OCI-LY7 (cell line): ENCODE data around the gene ATG2A. TPM values are rescaled to one million over a fixed set of nuclear protein-coding genes. Genes with fewer than 3 reads are reported as not detected.
A peak's percentile ranks its signal among the peaks of the same experiment; 100 is the strongest.

ENCODE experiments used
- BruUV-seq: library from RNA; stranded (reverse); fragments of 400-500 nt; replicated peaks from 2 replicates; lab custom pipeline; 2021; lab: Mats Ljungman, UMichigan
- CTCF ChIA-PET: fragments of 300-600 bp; sonication (Branson Sonifier 250); formaldehyde crosslinking; loops from one replicate; lab custom pipeline; 2022; ENCODE audit warnings: antibody characterized with exemption; ENCODE audit not compliant: unreplicated experiment; lab: Charles Lee
- POLR2A ChIA-PET: fragments of 300-600 bp; sonication (Branson Sonifier 250); formaldehyde crosslinking; loops from one replicate; lab custom pipeline; 2022; ENCODE audit warnings: antibody characterized with exemption; lab: Charles Lee
- DNase-seq: peaks from one replicate; pipeline ENCODE4 v3.0.0-alpha.2; 2015; ENCODE audit warnings: low spot score
- H2AFZ ChIP-seq: fragments of 200-600 bp; sonication (generic), shearing (Covaris generic); 2 replicates; pipeline ENCODE4 v1.6.1; 2014; ENCODE audit warnings: mild to moderate bottlenecking, antibody characterized with exemption, low read length, moderate library complexity
- H3K27ac ChIP-seq: fragments of 200-600 bp; sonication (generic); 2 replicates; pipeline ENCODE4 v1.5.1; 2014; ENCODE audit warnings: mixed run types, low read depth, mild to moderate bottlenecking, moderate library complexity, low read length, inconsistent platforms; ENCODE audit not compliant: poor library complexity, severe bottlenecking
- H3K36me3 ChIP-seq: fragments of 200-600 bp; sonication (generic); 2 replicates; pipeline ENCODE4 v1.6.1; 2014; ENCODE audit warnings: mild to moderate bottlenecking, antibody characterized with exemption, low read length, moderate library complexity, mixed read lengths; ENCODE audit not compliant: insufficient read depth
- H3K4me1 ChIP-seq: fragments of 200-600 bp; sonication (generic); 2 replicates; pipeline ENCODE4 v1.5.1; 2014; ENCODE audit warnings: mild to moderate bottlenecking, low read length; ENCODE audit not compliant: insufficient read depth, poor library complexity, severe bottlenecking
- H3K4me2 ChIP-seq: fragments of 200-600 bp; sonication (generic); 2 replicates; pipeline ENCODE4 v1.6.1; 2014; ENCODE audit warnings: mild to moderate bottlenecking, low read length
- H3K4me3 ChIP-seq: fragments of 200-600 bp; sonication (generic); 2 replicates; pipeline ENCODE4 v1.5.1; 2014; ENCODE audit warnings: mild to moderate bottlenecking, low read depth, low read length; ENCODE audit not compliant: poor library complexity, severe bottlenecking
- H3K79me2 ChIP-seq: fragments of 200-600 bp; sonication (generic); 2 replicates; pipeline ENCODE4 v1.6.1; 2016; ENCODE audit warnings: low read depth, mild to moderate bottlenecking, low read length, moderate library complexity, mixed read lengths; ENCODE audit not compliant: insufficient read depth
- H3K9me2 ChIP-seq: fragments of 200-600 bp; sonication (generic); 2 replicates; pipeline ENCODE4 v1.6.1; 2016; ENCODE audit warnings: mild to moderate bottlenecking, low read length, mixed read lengths; ENCODE audit not compliant: insufficient read depth
- H3K9me3 ChIP-seq: fragments of 200-600 bp; sonication (generic); 2 replicates; pipeline ENCODE4 v1.6.1; 2014; ENCODE audit warnings: mild to moderate bottlenecking, mixed run types, low read length, mixed read lengths
- H4K20me1 ChIP-seq: fragments of 200-600 bp; sonication (generic); 2 replicates; pipeline ENCODE4 v1.6.1; 2014; ENCODE audit warnings: mild to moderate bottlenecking, antibody characterized with exemption, low read length, moderate library complexity, mixed read lengths; ENCODE audit not compliant: insufficient read depth
- CTCF ChIP-seq: fragments of 200-600 bp; sonication (generic); conservative IDR thresholded peaks from 2 replicates; pipeline ENCODE4 v1.5.1; 2014; ENCODE audit warnings: mild to moderate bottlenecking, antibody characterized with exemption, low read length, moderate library complexity, mixed read lengths
- EZH2phosphoT487 ChIP-seq: fragments of 200-600 bp; sonication (generic); IDR thresholded peaks from 2 replicates; pipeline ENCODE4 v1.6.1; 2018; ENCODE audit warnings: low read depth, borderline replicate concordance, mild to moderate bottlenecking, mixed run types, antibody characterized with exemption, low read length, moderate library complexity, mixed read lengths
- intact Hi-C: fragments of 100-400 bp; cut with micrococcal nuclease; formaldehyde crosslinking; loops from one replicate; pipeline ENCODE4 v1.10.0; 2022; ENCODE audit not compliant: unreplicated experiment
- total RNA-seq, 2 experiments: library from RNA; depleted of rRNA in 1 of 2; stranded (reverse); fragments of >200 nt in 1 of 2; shearing (Covaris generic) in 1 of 2; gene quantifications; 2 replicates each; pipeline ENCODE4 v1.2.3, GENCODE V29; 2014 to 2022

The ATG2A gene
- total RNA-seq, 2 experiments from 2014 or later, result 18.1 to 28.2 TPM

GRCh38 chr11:64878494-64879243 is 38.3 kb downstream of the ATG2A start, which contains the start of gene EHD1:
Gene EHD1, minus strand, starts transcription at chr11:64878621. Its CDS starts 157 bp downstream, at chr11:64878464.
- Histone ChIP-seq H3K4me2 (peak within 1 kb of the TSS; percentile 97), H2AFZ (no peak within 1 kb of the TSS), H3K4me3 (peak within 1 kb of the TSS; percentile 89), H3K9me2 (no peaks in the 10 kb centered on the region), H3K36me3 (peaks cover 30% of the 10 kb centered on the region), H3K9me3 (no peaks in the 10 kb centered on the region), H4K20me1 (peaks cover 31% of the 10 kb centered on the region; the same call in 1 of the 2 replicates), H3K79me2 (peaks cover 53% of the 10 kb centered on the region), H3K27ac (peak within 1 kb of the TSS; percentile 97), H3K4me1 (peaks cover 76% of the 10 kb centered on the region)
- ChIA-PET POLR2A (interaction anchor here (0.7 to 8.8 kb wide), 4 partner anchors 9 to 28 kb away, joined by 3 to 115 read pairs (median 47); no protein-coding TSS in a partner anchor), CTCF (interaction anchor here (0.7 to 1.8 kb wide), 2 partner anchors 9 to 30 kb away, joined by 3 to 7 read pairs; no protein-coding TSS in a partner anchor)
- intact Hi-C loops, result loop anchor here (5.0 kb wide), 1 partner anchor 136 kb away; the partner anchor contains the start of gene RASGRP2
- no peak for TF ChIP-seq EZH2phosphoT487
- TF ChIP-seq CTCF, result peak; percentile 72
- peak; percentile 100 for DNase-seq
- BruUV-seq, result TSS peak; percentile 86

GRCh38 chr11:64878223-64878493 is 38.9 kb downstream of the ATG2A start:
- Histone ChIP-seq H3K9me2 (no peaks in the 10 kb centered on the region), H3K27ac (peak overlapping the region; percentile 97), H3K4me2 (peak overlapping the region; percentile 96), H3K4me3 (peak overlapping the region; percentile 89), H2AFZ (no peak overlapping the region), H3K9me3 (no peaks in the 10 kb centered on the region), H3K79me2 (peaks cover 57% of the 10 kb centered on the region), H4K20me1 (peaks cover 31% of the 10 kb centered on the region; the same call in 1 of the 2 replicates), H3K36me3 (peaks cover 35% of the 10 kb centered on the region), H3K4me1 (peaks cover 76% of the 10 kb centered on the region)
- no peak for TF ChIP-seq EZH2phosphoT487
- TF ChIP-seq CTCF, result no peak
- no peak for DNase-seq
- CTCF ChIA-PET, result interaction anchor here (0.7 to 1.8 kb wide), 3 partner anchors 9 to 29 kb away, joined by 3 to 7 read pairs (median 5); no protein-coding TSS in a partner anchor
- POLR2A ChIA-PET, result interaction anchor here (0.7 to 8.8 kb wide), 3 partner anchors 9 to 28 kb away, joined by 3 to 115 read pairs (median 90); no protein-coding TSS in a partner anchor
- intact Hi-C loops, result loop anchor here (5.0 kb wide), 1 partner anchor 136 kb away; the partner anchor contains the start of gene RASGRP2
- BruUV-seq, result TSS peak; percentile 67
